Natural killer cell treated with Interleukin-12 subunit alpha and Interleukin-12 subunit beta and Interleukin-15 and Interleukin-18, amount 100 ng/mL, for 72 hours (primary cell): ENCODE measurements around the gene ZNF775. TPM values are rescaled to one million over a fixed set of nuclear protein-coding genes. Genes with fewer than 3 reads are reported as not detected.
A peak's percentile ranks its signal among the peaks of the same experiment; 100 is the strongest.

Experiments used
- ATAC-seq, 2 donors: fragments of 150-1000 bp; cut with Tn5 transposase in 1 of 2; sonication (Bioruptor Pico), chemical (Tn5 transposase) in 1 of 2; 2 replicates each; pipeline ENCODE4 v1.10.0; 2021
- DNase-seq: peaks from one replicate; pipeline ENCODE4 v3.0.0; 2022; ENCODE audit warnings: low spot score
- H3K27ac Mint-ChIP-seq, 2 donors: 1 replicate in 1 of 2; 2 replicates in 1 of 2; pipeline ENCODE4 v1.8.0; 2022; ENCODE audit warnings: mixed read lengths in 2 of 2, mild to moderate bottlenecking in 1 of 2, moderate library complexity in 1 of 2
- H3K27me3 Mint-ChIP-seq, 2 donors: 1 replicate in 1 of 2; 2 replicates in 1 of 2; pipeline ENCODE4 v1.8.0; 2022; ENCODE audit warnings: mixed read lengths in 2 of 2
- H3K36me3 Mint-ChIP-seq: one replicate; pipeline ENCODE4 v1.8.0; 2022; ENCODE audit warnings: mixed read lengths
- H3K4me1 Mint-ChIP-seq, 2 donors: 1 replicate in 1 of 2; 2 replicates in 1 of 2; pipeline ENCODE4 v1.8.0; 2022; ENCODE audit warnings: low read depth in 2 of 2, mixed read lengths in 2 of 2, mild to moderate bottlenecking in 1 of 2
- H3K4me3 Mint-ChIP-seq: one replicate; pipeline ENCODE4 v1.8.0; 2022; ENCODE audit warnings: mixed read lengths
- H3K9me3 Mint-ChIP-seq: 2 replicates; pipeline ENCODE4 v1.8.0; 2022; ENCODE audit warnings: mixed read lengths
- total RNA-seq, 2 donors: library from RNA; stranded (reverse); gene quantifications; one replicate each; pipeline ENCODE4 v1.2.3, GENCODE V29; 2022

The ZNF775 gene
- total RNA-seq, 2 donors from 2014 or later, result 4.0 to 5.1 TPM

- peak overlapping the region in 1 of 2 donors; percentile 45 for H3K27ac Mint-ChIP-seq
- H3K36me3 Mint-ChIP-seq, result no peaks in the 10 kb centered on the region
- ATAC-seq, result no peak
- no peaks in the 10 kb centered on the region for H3K27me3 Mint-ChIP-seq
- DNase-seq, result no peak
- H3K9me3 Mint-ChIP-seq, result no peaks in the 10 kb centered on the region
- no peak overlapping the region for H3K4me3 Mint-ChIP-seq
- H3K4me1 Mint-ChIP-seq, result peaks cover 7 to 9% of the 10 kb centered on the region in 2 donors
These were observed 21.1 kb downstream of the ZNF775 start for GRCh38 chr7:150400008-150400787.

GRCh38 chr7:150400788-150401423 is 21.8 kb downstream of the ZNF775 start:
- Mint-ChIP-seq H3K36me3 (no peaks in the 10 kb centered on the region), H3K27ac (peak overlapping the region in 1 of 2 donors; percentile 45), H3K9me3 (no peaks in the 10 kb centered on the region), H3K27me3 (no peaks in the 10 kb centered on the region), H3K4me3 (no peak overlapping the region), H3K4me1 (peaks cover 11 to 14% of the 10 kb centered on the region in 2 donors)
- ATAC-seq, result no peak
- DNase-seq, result no peak

GRCh38 chr7:150401424-150401790 is 22.3 kb downstream of the ZNF775 start:
- no peaks in the 10 kb centered on the region for H3K27me3 Mint-ChIP-seq
- DNase-seq (peak; percentile 41), ATAC-seq (no peak)
- H3K4me1 Mint-ChIP-seq, result peaks cover 16 to 19% of the 10 kb centered on the region in 2 donors
- H3K4me3 Mint-ChIP-seq, result no peak overlapping the region
- H3K36me3 Mint-ChIP-seq, result no peaks in the 10 kb centered on the region
- no peak overlapping the region for H3K27ac Mint-ChIP-seq
- no peaks in the 10 kb centered on the region for H3K9me3 Mint-ChIP-seq

- DNase-seq (peak; percentile 50), ATAC-seq (no peak)
- peak overlapping the region; percentile 36 for H3K4me3 Mint-ChIP-seq
- H3K4me1 Mint-ChIP-seq, result peaks cover 21 to 26% of the 10 kb centered on the region in 2 donors
- H3K36me3 Mint-ChIP-seq, result peaks cover 2% of the 10 kb centered on the region
- H3K27ac Mint-ChIP-seq, result peak overlapping the region; percentile 40 to 50
- H3K27me3 Mint-ChIP-seq, result no peaks in the 10 kb centered on the region
- no peaks in the 10 kb centered on the region for H3K9me3 Mint-ChIP-seq
These were observed 22.9 kb downstream of the ZNF775 start for GRCh38 chr7:150401861-150402631.

- Mint-ChIP-seq H3K4me3 (peak overlapping the region; percentile 36), H3K4me1 (peaks cover 23 to 29% of the 10 kb centered on the region in 2 donors)
These were observed 23.7 kb downstream of the ZNF775 start for GRCh38 chr7:150402671-150403321.

GRCh38 chr7:150403376-150404171 is 24.4 kb downstream of the ZNF775 start:
- H3K27me3 Mint-ChIP-seq, result no peaks in the 10 kb centered on the region
- H3K4me3 Mint-ChIP-seq, result peak overlapping the region; percentile 99
- H3K4me1 Mint-ChIP-seq, result peaks cover 24 to 29% of the 10 kb centered on the region in 2 donors
- DNase-seq, result peak; percentile 37
- peaks cover 5% of the 10 kb centered on the region for H3K36me3 Mint-ChIP-seq
- H3K9me3 Mint-ChIP-seq, result no peaks in the 10 kb centered on the region
- peak overlapping the region; percentile 81 to 86 for H3K27ac Mint-ChIP-seq
- ATAC-seq, result no peak

More at GRCh38 chr7:150402671-150403321, 23.7 kb downstream of the ZNF775 start:
- no peaks in the 10 kb centered on the region for H3K9me3 Mint-ChIP-seq
- ATAC-seq (no peak), DNase-seq (peak; percentile 23)
- peaks cover 5% of the 10 kb centered on the region for H3K36me3 Mint-ChIP-seq
- peak overlapping the region; percentile 40 to 50 for H3K27ac Mint-ChIP-seq
- no peaks in the 10 kb centered on the region for H3K27me3 Mint-ChIP-seq

- DNase-seq (peak; percentile 55), ATAC-seq (no peak)
- H3K27ac Mint-ChIP-seq, result peak overlapping the region; percentile 81 to 86
- H3K27me3 Mint-ChIP-seq, result no peaks in the 10 kb centered on the region
- peaks cover 5% of the 10 kb centered on the region for H3K36me3 Mint-ChIP-seq
- no peaks in the 10 kb centered on the region for H3K9me3 Mint-ChIP-seq
- peaks cover 27 to 29% of the 10 kb centered on the region in 2 donors for H3K4me1 Mint-ChIP-seq
- H3K4me3 Mint-ChIP-seq, result peak overlapping the region; percentile 99
These were observed 25.2 kb downstream of the ZNF775 start for GRCh38 chr7:150404172-150404804.

- peaks cover 27 to 29% of the 10 kb centered on the region in 2 donors for H3K4me1 Mint-ChIP-seq
- peak overlapping the region; percentile 99 for H3K4me3 Mint-ChIP-seq
- H3K9me3 Mint-ChIP-seq, result no peaks in the 10 kb centered on the region
- DNase-seq (peak; percentile 91), ATAC-seq (peak; percentile 91 to 93)
- peak overlapping the region; percentile 81 to 86 for H3K27ac Mint-ChIP-seq
- peaks cover 5% of the 10 kb centered on the region for H3K36me3 Mint-ChIP-seq
- no peaks in the 10 kb centered on the region for H3K27me3 Mint-ChIP-seq
These were observed 25.9 kb downstream of the ZNF775 start for GRCh38 chr7:150404805-150405583.

GRCh38 chr7:150405584-150406311 is 26.6 kb downstream of the ZNF775 start:
- H3K9me3 Mint-ChIP-seq, result no peaks in the 10 kb centered on the region
- no peaks in the 10 kb centered on the region for H3K27me3 Mint-ChIP-seq
- peaks cover 5% of the 10 kb centered on the region for H3K36me3 Mint-ChIP-seq
- peak; percentile 39 to 40 for ATAC-seq
- DNase-seq, result peak; percentile 67
- peak overlapping the region; percentile 81 to 86 for H3K27ac Mint-ChIP-seq
- peaks cover 27 to 29% of the 10 kb centered on the region in 2 donors for H3K4me1 Mint-ChIP-seq
- H3K4me3 Mint-ChIP-seq, result peak overlapping the region; percentile 99

- Mint-ChIP-seq H3K4me3 (peak overlapping the region; percentile 99), H3K4me1 (peaks cover 27 to 29% of the 10 kb centered on the region in 2 donors), H3K27ac (peak overlapping the region; percentile 81 to 86), H3K36me3 (peaks cover 5% of the 10 kb centered on the region), H3K27me3 (no peaks in the 10 kb centered on the region), H3K9me3 (no peaks in the 10 kb centered on the region)
- ATAC-seq (no peak), DNase-seq (peak; percentile 26)
These were observed 27.1 kb downstream of the ZNF775 start for GRCh38 chr7:150406312-150406566.

- ATAC-seq, result peak; percentile 46 to 58
- no peaks in the 10 kb centered on the region for H3K27me3 Mint-ChIP-seq
- DNase-seq, result peak; percentile 58
- no peaks in the 10 kb centered on the region for H3K9me3 Mint-ChIP-seq
- peaks cover 5% of the 10 kb centered on the region for H3K36me3 Mint-ChIP-seq
- H3K27ac Mint-ChIP-seq, result peak overlapping the region; percentile 81 to 86
- peaks cover 27 to 29% of the 10 kb centered on the region in 2 donors for H3K4me1 Mint-ChIP-seq
- H3K4me3 Mint-ChIP-seq, result peak overlapping the region; percentile 99
These were observed 27.7 kb downstream of the ZNF775 start for GRCh38 chr7:150406567-150407421.
